MM.1S (cell line): ENCODE results near the gene DENND1C.

Experiments used
- CTCF ChIP-seq: fragments of 300-600 bp; sonication (generic); IDR thresholded peaks from 2 replicates; pipeline ENCODE4 v1.5.1; 2016; ENCODE audit warnings: antibody characterized with exemption, low read length, mixed read lengths
- EZH2 ChIP-seq: fragments of 300-600 bp; sonication (generic); optimal IDR thresholded peaks from 2 replicates; pipeline ENCODE3; 2017; ENCODE audit warnings: low read depth, mild to moderate bottlenecking, antibody characterized with exemption, low read length, mixed read lengths

- TF ChIP-seq CTCF (no peak), EZH2 (no peak)
Observed at GRCh38 chr19:6467384-6467783, 14.2 kb downstream of the DENND1C start.
